ENCODE results near the gene IQGAP1.

Gene IQGAP1

GRCh38 chr15:90478846-90479481 is 90.9 kb downstream of the IQGAP1 start:
- no peak for TF ChIP-seq CTCF (IDR thresholded peaks at IDR 0.05; ENCODE audit: insufficient read depth, low read length, missing control alignments)
- ChIA-PET POLR2A (interaction anchor here (0.6 kb wide), 2 partner anchors 17 to 120 kb away, joined by 4 read pairs; no protein-coding TSS in a partner anchor), CTCF (interaction anchor here (0.8 to 18.4 kb wide), 7 partner anchors 11 to 455 kb away, joined by 3 to 356 read pairs (median 5); no protein-coding TSS in a partner anchor)
- no peak for DNase-seq (ENCODE audit: low read depth, low spot score)
- H3K4me3 ChIP-seq (ENCODE audit: low read depth, low read length): no peak overlapping the region

GRCh38 chr15:90479656-90480055 is 91.6 kb downstream of the IQGAP1 start:
- no peak for DNase-seq (ENCODE audit: low read depth, low spot score)
- ChIA-PET CTCF (interaction anchor here (1.4 to 18.4 kb wide), 5 partner anchors 12 to 454 kb away, joined by 3 to 356 read pairs (median 94); no protein-coding TSS in a partner anchor), POLR2A (no interaction called here)
- H3K4me3 ChIP-seq (ENCODE audit: low read depth, low read length): no peak overlapping the region
- TF ChIP-seq CTCF (IDR thresholded peaks at IDR 0.05; ENCODE audit: insufficient read depth, low read length, missing control alignments): no peak

- no peak overlapping the region for H3K4me3 ChIP-seq (ENCODE audit: low read depth, low read length)
- no peak for TF ChIP-seq CTCF (IDR thresholded peaks at IDR 0.05; ENCODE audit: insufficient read depth, low read length, missing control alignments)
- CTCF ChIA-PET: interaction anchor here (1.0 to 18.4 kb wide), 16 partner anchors 13 to 187 kb away, joined by 3 to 356 read pairs (median 9); partner anchors contain the start of gene IQGAP1
- POLR2A ChIA-PET: no interaction called here
- no peak for DNase-seq (ENCODE audit: low read depth, low spot score)
Measured at GRCh38 chr15:90481023-90481422, 93.0 kb downstream of the IQGAP1 start.

- CTCF ChIA-PET: interaction anchor here (0.6 to 18.4 kb wide), 56 partner anchors 8 to 199 kb away, joined by 3 to 356 read pairs (median 4); partner anchors contain the start of genes IQGAP1 and ZNF774
- TF ChIP-seq CTCF (IDR thresholded peaks at IDR 0.05; ENCODE audit: insufficient read depth, low read length, missing control alignments): peak; percentile 57
- no peak for DNase-seq (ENCODE audit: low read depth, low spot score)
- POLR2A ChIA-PET: interaction anchor here (1.0 kb wide), 1 partner anchor 123 kb away, joined by 4 read pairs; no protein-coding TSS in a partner anchor
- no peak overlapping the region for H3K4me3 ChIP-seq (ENCODE audit: low read depth, low read length)
Measured at GRCh38 chr15:90482124-90483011, 94.3 kb downstream of the IQGAP1 start.

- DNase-seq (ENCODE audit: low read depth, low spot score): no peak
- ChIA-PET CTCF (interaction anchor here (0.6 to 18.4 kb wide), 42 partner anchors 9 to 188 kb away, joined by 3 to 356 read pairs (median 5); partner anchors contain the start of genes IQGAP1 and ZNF774), POLR2A (interaction anchor here (1.0 kb wide), 1 partner anchor 123 kb away, joined by 4 read pairs; no protein-coding TSS in a partner anchor)
- no peak overlapping the region for H3K4me3 ChIP-seq (ENCODE audit: low read depth, low read length)
- no peak for TF ChIP-seq CTCF (IDR thresholded peaks at IDR 0.05; ENCODE audit: insufficient read depth, low read length, missing control alignments)
Measured at GRCh38 chr15:90483012-90483307, 94.9 kb downstream of the IQGAP1 start.

GRCh38 chr15:90483637-90484036 is 95.6 kb downstream of the IQGAP1 start:
- no peak for TF ChIP-seq CTCF (IDR thresholded peaks at IDR 0.05; ENCODE audit: insufficient read depth, low read length, missing control alignments)
- CTCF ChIA-PET: interaction anchor here (0.6 to 18.4 kb wide), 13 partner anchors 8 to 189 kb away, joined by 3 to 356 read pairs (median 13); partner anchors contain the start of gene ZNF774
- DNase-seq (ENCODE audit: low read depth, low spot score): no peak
- POLR2A ChIA-PET: no interaction called here
- no peak overlapping the region for H3K4me3 ChIP-seq (ENCODE audit: low read depth, low read length)

Measured in AG04449 (cell line).